T-helper 1 cell (primary cell): ENCODE data around the gene LZTR1.
"Not testable (repeated sequence)": the region's sequence is repeated elsewhere in the genome, so short reads cannot be mapped to it uniquely, and the experiment has no call there.

Source experiments
- DNase-seq, 5 donors: peaks; one replicate each; pipeline ENCODE4 v3.0.0-alpha.2; 2012 to 2020
- total RNA-seq, 4 donors: gene quantifications; one replicate each; lab custom pipeline; 2026; lab: John Stamatoyannopoulos, UW

The LZTR1 gene
- 15.4 to 32.1 (median 27.2) reads per million in 4 donors for total RNA-seq

DNA sequence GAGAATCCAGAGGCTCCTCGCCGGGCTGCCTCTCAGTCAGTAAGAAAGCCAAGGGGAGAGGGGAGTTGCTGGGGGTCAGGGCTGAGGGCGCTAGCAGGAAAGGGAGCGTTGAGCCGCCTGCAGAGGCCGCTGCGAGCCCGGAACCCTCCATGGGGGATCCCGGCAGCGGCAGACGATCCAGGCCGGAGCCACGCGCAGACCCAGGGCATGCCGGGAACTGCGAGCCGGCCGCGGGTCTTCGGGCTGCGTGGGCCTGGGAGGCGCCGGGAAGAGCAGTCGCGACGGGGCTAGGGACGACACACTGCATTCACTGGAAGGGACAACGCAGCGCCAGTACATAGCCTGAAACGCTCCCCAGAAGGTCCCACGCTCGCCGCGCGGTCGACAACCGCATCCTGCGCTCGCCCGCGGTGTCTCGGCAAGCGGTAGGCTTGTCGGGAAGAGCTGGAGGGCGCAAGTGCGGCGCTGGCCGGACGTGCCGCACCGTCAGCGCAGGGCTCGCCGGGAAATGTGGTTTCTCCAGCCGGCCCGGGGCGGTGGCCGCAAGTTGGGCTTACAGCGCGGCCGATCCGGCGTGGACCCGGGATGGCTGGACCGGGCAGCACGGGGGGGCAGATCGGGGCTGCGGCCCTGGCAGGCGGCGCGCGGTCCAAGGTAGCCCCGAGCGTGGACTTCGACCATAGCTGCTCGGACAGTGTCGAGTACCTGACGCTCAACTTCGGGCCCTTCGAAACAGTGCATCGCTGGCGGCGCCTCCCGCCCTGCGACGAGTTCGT is at the start of gene LZTR1:
Gene LZTR1 (plus strand): TSS at position 511 of the 776 bp plus-strand sequence. CDS start 75 bp downstream, at position 586.
- DNase-seq: peak; percentile 36 to 80 (median 51)

GRCh38 chr22:20933910-20934309 is 48.2 kb upstream of the LZTR1 start:
- no peak for DNase-seq

- DNase-seq: not testable (repeated sequence)
Measured at GRCh38 chr22:20935049-20935448, 47.0 kb upstream of the LZTR1 start.

- not testable (repeated sequence) for DNase-seq
Measured at GRCh38 chr22:20935780-20936539, 46.1 kb upstream of the LZTR1 start.

DNA sequence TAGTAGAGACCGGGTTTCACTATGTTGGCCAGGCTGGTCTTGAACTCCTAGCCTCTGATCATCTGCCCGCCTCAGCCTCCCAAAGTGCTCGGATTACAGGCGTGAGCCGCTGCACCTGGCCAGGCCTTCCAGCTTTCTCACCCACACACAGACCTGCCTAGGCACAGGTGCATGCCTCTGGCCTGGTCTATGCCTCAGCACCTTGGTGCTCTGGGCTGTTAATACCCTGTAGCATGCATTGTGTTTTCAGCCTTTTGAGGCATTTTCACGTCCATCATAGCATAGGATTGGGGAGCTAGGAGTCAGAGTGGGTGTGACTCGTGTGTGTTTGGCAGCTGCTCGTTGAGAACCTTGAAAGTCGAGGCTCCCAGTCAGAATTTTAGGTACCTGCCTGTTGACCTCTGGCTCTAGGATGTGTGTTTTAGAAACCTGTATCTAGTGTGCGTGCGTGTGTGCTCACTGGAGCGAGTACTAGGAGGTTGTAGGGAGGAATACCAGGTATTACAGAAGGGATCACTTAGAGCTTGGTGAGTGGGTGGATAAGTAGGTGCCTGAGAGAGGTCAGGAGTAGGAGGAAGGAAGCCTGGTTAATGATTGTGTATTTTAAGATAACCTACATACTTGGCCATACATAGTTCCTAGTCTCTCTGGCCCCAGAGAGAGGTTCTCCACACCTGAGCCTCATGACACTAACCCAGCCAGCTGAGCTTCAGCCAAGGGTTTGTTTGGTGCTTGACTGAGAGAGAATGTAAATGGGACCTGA is 44.9 kb upstream of the LZTR1 start:
- DNase-seq: no peak

DNA sequence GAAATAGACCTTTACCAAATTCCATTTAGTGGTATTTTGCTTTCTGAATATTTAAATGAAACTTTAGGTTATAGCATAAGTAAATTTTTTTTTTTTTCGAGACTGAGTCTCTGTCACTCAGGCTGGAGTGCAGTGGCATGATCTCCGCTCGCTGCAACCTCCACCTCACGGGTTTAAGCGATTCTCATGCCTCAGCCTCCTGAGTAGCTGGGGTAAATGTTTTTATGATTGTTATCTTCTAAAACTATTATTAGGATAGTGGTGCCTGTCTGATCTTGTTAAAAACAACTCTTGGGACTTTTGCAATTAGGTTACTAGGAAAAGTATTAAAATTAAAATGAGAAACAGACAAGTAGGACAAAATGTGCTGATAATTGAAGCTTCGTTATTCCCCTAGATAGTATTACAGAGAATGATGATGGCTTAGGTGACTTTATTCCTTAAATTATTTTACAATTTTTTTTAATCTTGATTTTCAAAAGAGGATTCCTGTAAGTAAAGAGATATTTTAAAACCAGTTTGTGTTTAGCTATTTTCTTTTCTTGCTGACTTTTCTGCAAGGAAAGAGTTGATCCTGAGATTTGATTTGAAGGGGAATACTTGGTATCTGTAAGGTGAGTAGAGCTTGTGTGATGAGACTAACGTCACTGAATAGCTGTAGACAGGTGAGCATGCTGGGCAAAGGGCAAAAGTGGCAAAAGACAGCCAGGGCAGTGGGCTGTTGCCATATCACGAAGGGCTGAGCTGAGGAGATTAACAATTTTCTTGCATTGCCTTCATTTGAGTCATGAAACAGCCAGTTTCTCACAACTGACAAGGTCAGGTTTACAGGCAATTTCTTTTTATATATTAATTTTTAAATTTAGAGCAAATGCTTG is 44.1 kb upstream of the LZTR1 start:
- no peak for DNase-seq

- DNase-seq: not testable (repeated sequence)
Measured at GRCh38 chr22:20939457-20940185, 42.5 kb upstream of the LZTR1 start.

DNA sequence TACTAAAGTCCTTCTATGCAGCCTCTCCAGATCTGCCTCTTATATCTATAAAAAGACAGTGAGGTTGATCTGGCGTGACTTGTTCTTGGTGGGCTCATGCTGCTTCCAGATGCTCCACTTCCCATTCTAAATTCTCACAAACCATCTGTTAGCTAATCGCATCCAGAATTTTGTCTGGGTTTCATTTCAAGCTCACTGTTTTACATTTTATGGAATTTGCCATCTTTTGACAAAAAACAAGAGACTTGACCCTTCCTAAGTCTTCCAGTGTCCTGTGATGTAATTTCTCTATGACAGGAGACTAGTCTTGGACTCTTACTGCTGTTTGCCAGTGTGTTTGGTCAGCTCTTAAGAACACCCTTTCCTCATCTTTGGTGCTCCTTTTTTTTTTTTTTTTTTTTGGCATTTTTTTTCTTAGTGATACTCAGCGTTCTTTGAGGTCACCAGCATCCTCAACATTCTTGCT is 41.9 kb upstream of the LZTR1 start:
- no peak for DNase-seq

DNA sequence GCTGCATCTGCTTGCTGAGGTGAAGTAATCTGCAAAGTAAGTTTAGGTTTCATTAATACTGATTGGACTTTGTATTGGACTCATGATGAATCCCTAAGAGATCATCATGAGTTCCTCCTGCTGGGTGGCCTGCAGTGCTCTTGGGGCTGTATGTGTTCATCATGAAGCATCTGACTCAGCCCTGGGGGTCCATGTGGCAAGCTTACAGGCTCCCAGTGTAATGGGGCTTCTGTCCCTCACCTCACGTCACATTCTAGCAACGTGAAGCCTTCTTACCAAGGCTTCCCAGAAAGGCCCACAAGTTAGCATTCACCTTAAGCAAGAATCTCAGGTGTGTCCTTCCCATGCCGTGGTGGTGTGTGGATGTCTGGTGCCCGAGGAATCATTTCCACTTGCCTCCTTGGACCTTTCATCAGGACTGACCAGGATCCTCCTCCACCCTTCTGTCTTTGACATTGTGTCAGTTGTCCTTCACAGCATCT is 41.2 kb upstream of the LZTR1 start:
- DNase-seq: no peak

- DNase-seq: not testable (repeated sequence)
Measured at GRCh38 chr22:20942203-20942902, 39.7 kb upstream of the LZTR1 start.

- no peak for DNase-seq
Measured at GRCh38 chr22:20943104-20943933, 38.8 kb upstream of the LZTR1 start.

GRCh38 chr22:20944042-20944441 is 38.1 kb upstream of the LZTR1 start:
- no peak for DNase-seq

DNA sequence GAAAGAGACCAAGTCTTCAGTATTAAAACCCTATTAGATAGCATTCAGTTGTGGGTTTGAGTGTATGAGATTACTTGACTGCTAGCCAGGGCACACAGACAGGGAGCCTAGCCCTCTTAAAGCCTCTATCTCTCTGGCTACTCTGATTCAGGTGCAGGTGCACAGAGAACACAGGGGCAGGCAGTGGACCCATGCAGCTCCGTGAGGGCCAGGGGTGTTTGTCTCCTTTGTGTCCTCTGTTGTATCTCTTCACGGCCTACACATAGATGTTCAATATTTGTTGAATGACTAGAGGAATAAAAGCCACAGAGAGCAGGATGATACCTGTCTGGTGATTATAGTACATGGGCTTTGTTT is 36.5 kb upstream of the LZTR1 start:
- no peak for DNase-seq

DNA sequence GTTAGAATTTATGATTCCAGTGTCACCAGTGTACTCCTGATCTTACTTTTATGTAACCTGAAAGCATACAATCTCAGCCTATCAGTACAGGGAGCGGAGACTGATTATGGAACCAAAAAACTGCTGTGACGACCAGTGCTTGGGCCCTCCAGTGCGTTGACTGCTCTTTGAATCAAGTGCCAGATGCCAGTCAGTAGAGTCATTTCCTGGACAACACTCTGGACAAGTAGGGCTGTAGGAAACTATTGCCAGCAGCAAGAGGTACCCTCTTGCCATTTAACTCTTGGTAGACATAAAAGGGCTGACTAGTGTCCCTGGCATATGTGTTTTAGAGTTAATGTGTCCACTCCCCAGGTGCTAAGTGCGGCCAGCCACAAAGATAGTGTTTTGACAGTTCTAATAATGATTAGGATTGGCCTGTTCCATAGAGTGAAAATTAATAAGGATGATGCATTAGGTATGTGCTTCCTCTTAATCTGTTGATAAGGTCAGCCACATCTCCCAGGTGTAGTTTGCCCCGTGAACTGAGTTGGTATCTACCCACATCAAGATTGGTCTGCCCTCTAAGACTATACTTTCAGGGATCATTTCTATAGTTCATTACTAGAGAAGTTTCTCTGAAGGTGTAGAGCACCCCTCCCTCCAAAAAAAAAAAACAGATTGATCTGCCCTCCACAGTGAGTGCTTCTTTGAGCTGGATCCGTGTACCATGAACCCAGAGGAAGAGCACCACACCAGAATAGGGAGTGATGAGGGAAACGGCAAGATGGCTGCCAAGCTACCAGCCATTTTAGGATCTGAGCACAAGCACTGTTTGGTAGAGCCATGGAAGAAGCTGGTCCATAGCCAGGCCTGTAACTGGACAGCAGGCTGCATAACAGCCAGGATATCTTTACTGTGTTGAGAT is 35.8 kb upstream of the LZTR1 start:
- DNase-seq: no peak

- DNase-seq: no peak
Measured at GRCh38 chr22:20946991-20947390, 35.1 kb upstream of the LZTR1 start.

- DNase-seq: no peak
Measured at GRCh38 chr22:20948450-20948849, 33.6 kb upstream of the LZTR1 start.

- DNase-seq: no peak
Measured at GRCh38 chr22:20948989-20949388, 33.1 kb upstream of the LZTR1 start.

GRCh38 chr22:20949698-20950183 is 32.4 kb upstream of the LZTR1 start:
- DNase-seq: no peak
